Adrenal gland (tissue), 12 donors: ENCODE results near the gene NEK2. TPM values are rescaled to one million over a fixed set of nuclear protein-coding genes. Genes with fewer than 3 reads are reported as not detected.
"Not testable (repeated sequence)": the region's sequence is repeated elsewhere in the genome, so short reads cannot be mapped to it uniquely, and the experiment has no call there.

Experiments used
- DNase-seq, 7 donors: peaks; one replicate each; pipeline ENCODE4 v3.0.0-alpha.2; 2019 to 2020
- H3K27ac ChIP-seq, 5 donors: fragments of 200-600 bp; sonication (generic) in 4 of 5; 1 replicate in 3 of 5; 2 replicates in 2 of 5; pipeline versions ENCODE4 v1.5.1 to v1.8.0; 2016 to 2020; ENCODE audit warnings: mild to moderate bottlenecking in 1 of 5
- H3K27me3 ChIP-seq: fragments of 200-600 bp; 2 replicates; pipeline ENCODE4 v1.8.0; 2021
- H3K36me3 ChIP-seq, 2 donors: fragments of 200-600 bp; replicated peaks in 1 of 2; 1 replicate in 1 of 2; 2 replicates in 1 of 2; pipeline versions ENCODE4 v1.5.1 to v1.8.0; 2018 to 2022
- H3K4me1 ChIP-seq, 2 donors: fragments of 200-600 bp; replicated peaks in 1 of 2; 1 replicate in 1 of 2; 2 replicates in 1 of 2; pipeline versions ENCODE4 v1.5.1 to v1.8.0; 2018 to 2021
- H3K4me3 ChIP-seq, 4 donors: fragments of 200-600 bp; sonication (generic) in 3 of 4; one replicate each; pipeline ENCODE4 v1.5.1; 2016 to 2018
- H3K9me3 ChIP-seq, 3 donors: fragments of 200-600 bp; sonication (generic) in 1 of 3; replicated peaks in 1 of 3; 1 replicate in 2 of 3; 2 replicates in 1 of 3; pipeline versions ENCODE4 v1.5.1 to v1.8.0; 2016 to 2021
- POLR2A ChIP-seq, 2 donors: fragments of 450-650 bp; IDR thresholded peaks; one replicate each; pipeline ENCODE4 v1.6.1; 2017; ENCODE audit warnings: antibody characterized with exemption in 2 of 2, mild to moderate bottlenecking in 2 of 2, moderate library complexity in 1 of 2
- WGBS, 4 donors: extraction: QIAGEN DNeasy Blood & Tissue Kit in 2 of 4; methylation state at CpG; one replicate each; pipeline versions ENCODE4 v1.1.5 to v1.1.7; 2013 to 2017; 5-methylcytosine and 5-hydroxymethylcytosine counted together
- intact Hi-C, 2 donors: fragments of 100-400 bp; cut with DNase I; formaldehyde crosslinking; loops; one replicate each; pipeline versions ENCODE4 v1.14.1 to v1.15.0; 2022 to 2023
- polyA plus RNA-seq, 3 donors: library from polyadenylated mRNA; stranded (reverse); fragments of 200-250 nt in 2 of 3; fragments of 350-450 nt in 1 of 3; fragmentation: Illumina TruSeq in 1 of 3; extraction: RNeasy Lipid Tissue Mini Kit (QIAGEN cat#74804) in 1 of 3; gene quantifications; one replicate each; pipeline ENCODE4 v1.2.3, GENCODE V29; 2013 to 2014
- total RNA-seq, 9 donors: library from RNA; depleted of rRNA in 4 of 9; stranded (reverse); fragments of >200 nt in 4 of 9; fragments of 120-200 nt in 1 of 9; fragmentation: NEBNext Ultra II Directional in 1 of 9; extraction: Animal tissue kit (Norgen Biotek cat#: 25700) in 1 of 9; gene quantifications; one replicate each; pipeline versions ENCODE4 v1.1.0 to v1.2.4, GENCODE V29; 2013 to 2023
- TF ChIP-seq, protein P1 (sequence below), 6 experiments: fragments of 450-650 bp in 4 of 6; fragments of 200-600 bp in 2 of 6; sonication (generic) in 1 of 6; IDR thresholded peaks; 1 replicate in 5 of 6; 2 replicates in 1 of 6; pipeline versions ENCODE4 v1.5.1 to v1.8.0; 2016 to 2021; ENCODE audit warnings: antibody characterized with exemption in 6 of 6, mild to moderate bottlenecking in 2 of 6, moderate library complexity in 1 of 6
- donor health status: healthy with polysubstance abuse.
- donor health status: Bipolar disorder and iron deficiency.
- donor health status: DM: yes; HTN: yes; CAD: no.
- donor health status: DM: no; HTN: no; CAD: no.
- donor health status: DM: no; HTN: no; CAD: no.
- donor health status: DM: yes; HTN: yes; CAD: no.

The NEK2 gene
- total and polyA plus RNA-seq, 12 donors: 0.08 to 19.9 (median 0.95) TPM

DNA sequence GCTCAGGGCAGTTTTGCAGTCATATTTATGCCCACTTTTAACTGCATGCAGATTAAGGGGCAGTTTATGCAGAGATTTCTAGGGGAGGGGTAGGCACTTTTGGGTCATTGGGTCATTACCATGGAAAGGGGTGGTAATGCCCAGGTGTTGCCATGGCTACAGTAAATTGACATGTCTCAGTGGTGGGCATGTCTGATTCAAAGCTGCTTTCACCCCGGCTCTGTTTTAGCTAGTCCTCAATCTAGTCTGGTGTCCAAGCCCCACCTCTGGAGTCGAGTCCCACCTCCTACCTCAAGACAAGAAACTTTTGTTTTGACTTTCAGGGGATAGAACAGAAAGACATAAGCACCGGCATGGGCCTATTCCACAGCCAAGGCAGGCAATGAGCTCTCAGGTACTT, 8.9 kb upstream of the NEK2 start:
- Histone ChIP-seq H3K4me3 (no peak overlapping the region), H3K27me3 (no peaks in the 10 kb centered on the region), H3K4me1 (no peaks in the 10 kb centered on the region), H3K27ac (no peak overlapping the region), H3K36me3 (no peaks in the 10 kb centered on the region), H3K9me3 (no peaks in the 10 kb centered on the region)
- 69 to 94% (median 85%) methylated on average over 2 to 3 of the region's 3 CpGs for WGBS, 4 donors
- no peak for DNase-seq
- intact Hi-C loops: loop anchor here in 1 of 2 donors (10.0 kb wide), 2 partner anchors 350 to 770 kb away; partner anchors contain the start of genes DTL and INTS7
- no peak for TF ChIP-seq POLR2A (IDR thresholded peaks at IDR 0.05)
- TF ChIP-seq, protein P1, sequence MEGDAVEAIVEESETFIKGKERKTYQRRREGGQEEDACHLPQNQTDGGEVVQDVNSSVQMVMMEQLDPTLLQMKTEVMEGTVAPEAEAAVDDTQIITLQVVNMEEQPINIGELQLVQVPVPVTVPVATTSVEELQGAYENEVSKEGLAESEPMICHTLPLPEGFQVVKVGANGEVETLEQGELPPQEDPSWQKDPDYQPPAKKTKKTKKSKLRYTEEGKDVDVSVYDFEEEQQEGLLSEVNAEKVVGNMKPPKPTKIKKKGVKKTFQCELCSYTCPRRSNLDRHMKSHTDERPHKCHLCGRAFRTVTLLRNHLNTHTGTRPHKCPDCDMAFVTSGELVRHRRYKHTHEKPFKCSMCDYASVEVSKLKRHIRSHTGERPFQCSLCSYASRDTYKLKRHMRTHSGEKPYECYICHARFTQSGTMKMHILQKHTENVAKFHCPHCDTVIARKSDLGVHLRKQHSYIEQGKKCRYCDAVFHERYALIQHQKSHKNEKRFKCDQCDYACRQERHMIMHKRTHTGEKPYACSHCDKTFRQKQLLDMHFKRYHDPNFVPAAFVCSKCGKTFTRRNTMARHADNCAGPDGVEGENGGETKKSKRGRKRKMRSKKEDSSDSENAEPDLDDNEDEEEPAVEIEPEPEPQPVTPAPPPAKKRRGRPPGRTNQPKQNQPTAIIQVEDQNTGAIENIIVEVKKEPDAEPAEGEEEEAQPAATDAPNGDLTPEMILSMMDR (IDR thresholded peaks at IDR 0.05): no peak

DNA sequence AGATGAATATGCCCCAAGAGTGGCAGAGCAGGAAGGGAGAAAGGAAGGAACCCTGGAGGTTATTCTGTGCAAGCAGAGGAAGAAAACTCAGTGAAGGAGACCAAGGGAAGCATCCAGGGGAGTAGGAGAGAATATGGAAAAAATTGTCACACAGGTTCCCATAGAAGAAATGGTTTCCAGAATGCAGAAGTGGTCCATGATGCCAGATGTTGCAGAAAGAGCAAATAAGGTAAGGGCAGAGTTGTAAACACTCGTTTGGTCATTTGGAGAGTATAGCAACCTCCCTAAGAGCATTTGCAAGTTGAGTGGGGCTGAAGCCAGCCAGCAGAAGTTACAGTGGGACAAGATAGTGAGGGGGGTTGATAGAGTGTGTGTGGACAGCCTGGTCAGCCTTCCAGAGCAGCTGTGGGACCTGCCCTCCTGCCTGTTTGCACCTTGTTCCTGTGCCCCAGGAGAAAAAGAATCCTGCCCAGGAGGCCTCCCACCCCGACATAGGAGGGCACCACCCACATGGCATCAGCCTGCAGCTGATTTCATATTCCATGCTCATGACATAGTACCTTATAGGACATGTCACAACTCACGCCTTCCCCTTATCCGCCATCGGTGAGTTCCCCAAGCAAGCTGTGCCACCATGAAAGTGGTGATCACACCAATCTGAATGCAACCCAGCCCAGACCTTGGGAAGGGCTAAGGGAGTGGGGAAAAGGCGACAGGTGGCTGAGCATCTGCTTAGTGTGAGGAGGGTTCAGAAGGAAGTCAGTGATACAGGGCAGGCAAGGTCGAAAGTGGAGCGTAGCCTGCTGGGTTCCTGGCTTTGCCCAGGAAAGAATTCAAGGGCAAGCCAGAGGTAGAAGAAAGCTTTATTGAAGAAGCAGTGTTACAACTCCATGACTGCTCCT, 8.2 kb upstream of the NEK2 start:
- no peak overlapping the region for H3K4me3 ChIP-seq
- H3K27me3 ChIP-seq: no peaks in the 10 kb centered on the region
- H3K4me1 ChIP-seq: no peaks in the 10 kb centered on the region
- WGBS, 4 donors: 79 to 89% (median 86%) methylated on average over 8 of the region's 8 CpGs
- H3K9me3 ChIP-seq: no peaks in the 10 kb centered on the region
- no peak for DNase-seq
- H3K27ac ChIP-seq: no peak overlapping the region
- no peaks in the 10 kb centered on the region for H3K36me3 ChIP-seq
- intact Hi-C loops: loop anchor here in 1 of 2 donors (10.0 kb wide), 2 partner anchors 351 to 771 kb away; partner anchors contain the start of genes DTL and INTS7
- TF ChIP-seq, protein P1 (IDR thresholded peaks at IDR 0.05): no peak
- TF ChIP-seq POLR2A (IDR thresholded peaks at IDR 0.05): no peak

DNA sequence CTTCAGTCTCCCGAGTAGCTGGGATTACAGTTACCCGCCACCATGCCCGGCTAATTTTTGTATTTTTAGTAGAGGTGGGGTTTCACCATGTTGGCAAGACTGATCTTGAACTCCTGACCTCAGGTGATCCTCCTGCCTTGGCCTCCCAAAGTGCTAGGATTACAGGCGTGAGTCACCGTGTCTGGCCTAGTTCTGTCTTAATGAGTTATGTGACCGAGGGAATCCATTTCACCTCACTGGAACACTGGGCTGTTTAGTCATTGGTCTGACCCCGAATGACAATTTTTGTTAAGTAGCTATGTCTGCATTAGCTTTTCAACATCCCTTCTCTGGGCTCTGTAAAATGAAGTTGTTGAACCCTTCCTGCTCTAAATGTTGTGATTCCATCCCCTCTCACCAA, 6.8 kb upstream of the NEK2 start:
- not testable (repeated sequence) for H3K27ac ChIP-seq, H3K36me3 ChIP-seq, H3K4me1 ChIP-seq, H3K9me3 ChIP-seq, H3K27me3 ChIP-seq, H3K4me3 ChIP-seq
- WGBS, 4 donors: 55 to 68% (median 64%) methylated on average over 7 of the region's 7 CpGs
- intact Hi-C loops: loop anchor here in 1 of 2 donors (10.0 kb wide), 2 partner anchors 353 to 773 kb away; partner anchors contain the start of genes DTL and INTS7
- peak in 5 of 7 donors; percentile 42 to 58 (median 49) for DNase-seq

DNA sequence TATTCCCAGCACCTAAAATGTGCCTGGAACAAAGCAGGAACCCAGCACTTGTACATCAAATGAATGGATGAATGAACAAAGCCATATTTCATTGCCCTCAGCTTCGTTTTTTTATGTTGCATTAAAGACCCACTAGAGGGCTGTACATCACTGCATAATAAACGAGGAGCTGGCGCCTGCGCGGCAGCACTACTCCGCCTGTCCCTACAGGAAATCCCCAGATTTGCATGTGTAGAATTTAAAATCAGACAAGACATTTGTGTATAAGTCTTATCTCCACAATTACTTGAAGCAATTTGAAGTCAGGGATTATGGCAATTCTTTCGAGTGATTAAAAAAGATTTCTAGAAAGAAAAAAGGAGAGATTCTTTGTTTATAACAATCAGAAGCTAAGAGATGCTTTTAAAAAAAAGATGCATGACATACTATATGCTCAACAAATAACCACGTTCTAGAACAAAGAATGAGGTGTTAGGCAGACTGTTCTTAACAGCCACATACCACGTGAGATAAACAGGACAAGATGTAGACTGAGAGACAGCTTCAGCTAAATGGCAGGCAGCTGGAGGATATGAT, 5.4 kb upstream of the NEK2 start:
- Histone ChIP-seq H3K27ac (no peak overlapping the region), H3K4me3 (no peak overlapping the region), H3K36me3 (no peaks in the 10 kb centered on the region), H3K4me1 (peaks cover 0 to 3% of the 10 kb centered on the region in 2 donors), H3K9me3 (no peaks in the 10 kb centered on the region), H3K27me3 (no peaks in the 10 kb centered on the region)
- peak; percentile 60 to 86 (median 74) for DNase-seq
- intact Hi-C loops: loop anchor here in 1 of 2 donors (10.0 kb wide), 2 partner anchors 354 to 774 kb away; partner anchors contain the start of genes DTL and INTS7
- TF ChIP-seq POLR2A (IDR thresholded peaks at IDR 0.05): no peak
- TF ChIP-seq, protein P1 (IDR thresholded peaks at IDR 0.05): peak; percentile 75 to 95 (median 89)
- 3 to 4% (median 4%) methylated on average over 9 of the region's 9 CpGs for WGBS, 4 donors
